ENCODE measurements around the gene IL34.

Gene IL34

GRCh38 chr16:70709457-70709856 is 63.1 kb downstream of the IL34 start:
- Histone ChIP-seq H3K27ac (ENCODE audit: low read length) (no peak overlapping the region), H4K20me1 (ENCODE audit: insufficient read depth, low read length) (peaks cover 17% of the 10 kb centered on the region), H3K4me3 (ENCODE audit: low read depth in 1 of 2, low read length in 2 of 2) (no peak overlapping the region), H3K9ac (ENCODE audit: low read depth, low read length) (no peak overlapping the region), H3K4me1 (ENCODE audit: insufficient read depth, low read length) (no peaks in the 10 kb centered on the region), H3K4me2 (ENCODE audit: insufficient read depth, low read length) (no peak overlapping the region), H3K9me3 (ENCODE audit: insufficient read depth, low read length, severe bottlenecking) (no peaks in the 10 kb centered on the region), H3K79me2 (ENCODE audit: insufficient read depth, low read length) (no peaks in the 10 kb centered on the region), H3K27me3 (ENCODE audit: insufficient read depth, low read length, poor library complexity) (no peaks in the 10 kb centered on the region), H2AFZ (ENCODE audit: low read depth, low read length) (no peak overlapping the region), H3K36me3 (ENCODE audit: insufficient read depth, low read length) (peaks cover 15% of the 10 kb centered on the region; the same call in 1 of the 2 replicates)
- DNase-seq (no peak), ATAC-seq (ENCODE audit: insufficient read depth, low read depth) (no peak)
- TF ChIP-seq CTCF (IDR thresholded peaks at IDR 0.05; ENCODE audit: borderline replicate concordance, extremely low read depth, low read length, poor library complexity, severe bottlenecking) (no peak), EZH2 (IDR thresholded peaks at IDR 0.05; ENCODE audit: borderline replicate concordance, low read depth, low read length, severe bottlenecking) (no peak)

- no peak for DNase-seq
- peaks cover 15% of the 10 kb centered on the region; the same call in 1 of the 2 replicates for H3K36me3 ChIP-seq (ENCODE audit: insufficient read depth, low read length)
- H3K27ac ChIP-seq (ENCODE audit: low read length): no peak overlapping the region
- H3K4me2 ChIP-seq (ENCODE audit: insufficient read depth, low read length): no peak overlapping the region
- no peak overlapping the region for H3K4me3 ChIP-seq (ENCODE audit: low read depth in 1 of 2, low read length in 2 of 2)
- H3K9me3 ChIP-seq (ENCODE audit: insufficient read depth, low read length, severe bottlenecking): no peaks in the 10 kb centered on the region
- peaks cover 17% of the 10 kb centered on the region for H4K20me1 ChIP-seq (ENCODE audit: insufficient read depth, low read length)
- H2AFZ ChIP-seq (ENCODE audit: low read depth, low read length): no peak overlapping the region
- ATAC-seq (ENCODE audit: insufficient read depth, low read depth): no peak
- no peaks in the 10 kb centered on the region for H3K27me3 ChIP-seq (ENCODE audit: insufficient read depth, low read length, poor library complexity)
- no peak overlapping the region for H3K9ac ChIP-seq (ENCODE audit: low read depth, low read length)
- no peak for TF ChIP-seq EZH2 (IDR thresholded peaks at IDR 0.05; ENCODE audit: borderline replicate concordance, low read depth, low read length, severe bottlenecking)
- TF ChIP-seq CTCF (IDR thresholded peaks at IDR 0.05; ENCODE audit: borderline replicate concordance, extremely low read depth, low read length, poor library complexity, severe bottlenecking): no peak
- no peaks in the 10 kb centered on the region for H3K79me2 ChIP-seq (ENCODE audit: insufficient read depth, low read length)
- no peaks in the 10 kb centered on the region for H3K4me1 ChIP-seq (ENCODE audit: insufficient read depth, low read length)
These were observed 63.6 kb downstream of the IL34 start for GRCh38 chr16:70709942-70710341.
